HG03442 (cell line): ENCODE results near the gene DOCK2.

ENCODE experiments used
- ATAC-seq: cut with Tn5 transposase; IDR thresholded peaks from one replicate; pipeline ENCODE4 v1.9.1; 2021; ENCODE audit warnings: mild to moderate bottlenecking, moderate library complexity; ENCODE audit not compliant: unreplicated experiment

Gene DOCK2

GRCh38 chr5:169933616-169934015 lies 296.5 kb downstream of the DOCK2 start:
- no peak for ATAC-seq

- no peak for ATAC-seq
Measured at GRCh38 chr5:169934990-169935389, 297.9 kb downstream of the DOCK2 start.

GRCh38 chr5:169935762-169936161 lies 298.7 kb downstream of the DOCK2 start:
- ATAC-seq, result no peak

GRCh38 chr5:169938439-169938838 lies 301.4 kb downstream of the DOCK2 start:
- no peak for ATAC-seq

GRCh38 chr5:169939731-169940130 lies 302.7 kb downstream of the DOCK2 start:
- ATAC-seq, result no peak

- ATAC-seq, result no peak
Measured at GRCh38 chr5:169941542-169941941, 304.5 kb downstream of the DOCK2 start.

- no peak for ATAC-seq
Measured at GRCh38 chr5:169942181-169942580, 305.1 kb downstream of the DOCK2 start.

GRCh38 chr5:169943026-169943425 lies 306.0 kb downstream of the DOCK2 start:
- ATAC-seq, result no peak

GRCh38 chr5:169944115-169944514 lies 307.0 kb downstream of the DOCK2 start:
- ATAC-seq, result no peak

GRCh38 chr5:169944922-169945680 lies 308.0 kb downstream of the DOCK2 start:
- no peak for ATAC-seq

GRCh38 chr5:169945831-169946261 lies 308.8 kb downstream of the DOCK2 start:
- ATAC-seq, result no peak

- ATAC-seq, result no peak
Measured at GRCh38 chr5:169946743-169947295, 309.7 kb downstream of the DOCK2 start.

GRCh38 chr5:169950333-169950732 lies 313.3 kb downstream of the DOCK2 start:
- ATAC-seq, result no peak

- ATAC-seq, result peak; percentile 66
Measured at GRCh38 chr5:169953196-169953595, 316.1 kb downstream of the DOCK2 start.

- ATAC-seq, result no peak
Measured at GRCh38 chr5:169954786-169955185, 317.7 kb downstream of the DOCK2 start.

- ATAC-seq, result no peak
Measured at GRCh38 chr5:169956126-169956525, 319.1 kb downstream of the DOCK2 start.

- ATAC-seq, result no peak
Measured at GRCh38 chr5:169956756-169957155, 319.7 kb downstream of the DOCK2 start.

GRCh38 chr5:169958278-169958677 lies 321.2 kb downstream of the DOCK2 start:
- ATAC-seq, result no peak

GRCh38 chr5:169960659-169961058 lies 323.6 kb downstream of the DOCK2 start:
- no peak for ATAC-seq

- no peak for ATAC-seq
Measured at GRCh38 chr5:169964246-169964645, 327.2 kb downstream of the DOCK2 start.

GRCh38 chr5:169970339-169970738 lies 333.3 kb downstream of the DOCK2 start:
- ATAC-seq, result peak; percentile 73

GRCh38 chr5:169970911-169971765 lies 334.1 kb downstream of the DOCK2 start:
- ATAC-seq, result no peak
